PC-9 (cell line): Measurements from ENCODE around the gene DCAF7.

Source experiments
- EZH2 ChIP-seq: fragments of 200-600 bp; sonication (generic); IDR thresholded peaks from 2 replicates; pipeline ENCODE4 v1.8.0; 2017; ENCODE audit warnings: antibody characterized with exemption, low read depth
- TF ChIP-seq, protein P1 (sequence below): fragments of 200-600 bp; sonication (generic); conservative IDR thresholded peaks from 2 replicates; pipeline ENCODE4 v1.6.1; 2017; ENCODE audit warnings: mixed run types, antibody characterized with exemption, mild to moderate bottlenecking, moderate library complexity

DNA sequence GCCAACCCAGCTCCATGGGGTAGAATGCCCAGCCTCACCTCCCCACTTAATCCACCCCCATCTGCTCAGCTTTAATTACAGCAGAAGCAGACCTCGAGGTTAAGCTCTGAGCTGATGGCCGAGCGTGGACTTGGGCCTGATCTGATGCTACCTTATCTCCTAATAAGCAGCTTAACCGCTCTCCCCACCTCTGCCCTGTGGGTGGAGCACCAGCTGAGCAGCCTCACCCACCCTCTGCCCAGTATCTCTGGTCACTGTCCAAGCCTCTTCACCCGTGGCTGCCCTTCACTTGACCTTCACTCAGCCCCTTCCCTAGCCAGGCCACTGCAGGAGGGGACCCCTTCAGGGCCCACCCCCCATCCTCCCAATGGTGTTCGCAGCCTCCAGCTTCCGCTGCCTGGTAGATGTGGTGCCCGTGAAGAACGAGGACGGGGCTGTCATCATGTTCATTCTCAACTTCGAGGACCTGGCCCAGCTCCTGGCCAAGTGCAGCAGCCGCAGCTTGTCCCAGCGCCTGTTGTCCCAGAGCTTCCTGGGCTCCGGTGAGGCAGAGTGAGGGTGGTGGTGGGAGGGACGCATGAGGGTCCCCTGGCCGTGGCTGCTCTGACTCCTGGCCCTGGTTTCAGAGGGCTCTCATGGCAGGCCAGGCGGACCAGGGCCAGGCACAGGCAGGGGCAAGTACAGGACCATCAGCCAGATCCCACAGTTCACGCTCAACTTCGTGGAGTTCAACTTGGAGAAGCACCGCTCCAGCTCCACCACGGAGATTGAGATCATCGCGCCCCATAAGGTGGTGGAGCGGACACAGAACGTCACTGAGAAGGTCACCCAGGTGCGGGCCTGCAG is 20.3 kb upstream of the DCAF7 start:
- TF ChIP-seq, protein P1, sequence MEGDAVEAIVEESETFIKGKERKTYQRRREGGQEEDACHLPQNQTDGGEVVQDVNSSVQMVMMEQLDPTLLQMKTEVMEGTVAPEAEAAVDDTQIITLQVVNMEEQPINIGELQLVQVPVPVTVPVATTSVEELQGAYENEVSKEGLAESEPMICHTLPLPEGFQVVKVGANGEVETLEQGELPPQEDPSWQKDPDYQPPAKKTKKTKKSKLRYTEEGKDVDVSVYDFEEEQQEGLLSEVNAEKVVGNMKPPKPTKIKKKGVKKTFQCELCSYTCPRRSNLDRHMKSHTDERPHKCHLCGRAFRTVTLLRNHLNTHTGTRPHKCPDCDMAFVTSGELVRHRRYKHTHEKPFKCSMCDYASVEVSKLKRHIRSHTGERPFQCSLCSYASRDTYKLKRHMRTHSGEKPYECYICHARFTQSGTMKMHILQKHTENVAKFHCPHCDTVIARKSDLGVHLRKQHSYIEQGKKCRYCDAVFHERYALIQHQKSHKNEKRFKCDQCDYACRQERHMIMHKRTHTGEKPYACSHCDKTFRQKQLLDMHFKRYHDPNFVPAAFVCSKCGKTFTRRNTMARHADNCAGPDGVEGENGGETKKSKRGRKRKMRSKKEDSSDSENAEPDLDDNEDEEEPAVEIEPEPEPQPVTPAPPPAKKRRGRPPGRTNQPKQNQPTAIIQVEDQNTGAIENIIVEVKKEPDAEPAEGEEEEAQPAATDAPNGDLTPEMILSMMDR, result no peak
- no peak for TF ChIP-seq EZH2
